Central memory CD8-positive, alpha-beta T cell (primary cell): ENCODE data around the gene ZFPL1.
"Not testable (repeated sequence)": the region's sequence is repeated elsewhere in the genome, so short reads cannot be mapped to it uniquely, and the experiment has no call there.

Experiments
- ATAC-seq: fragments of 150-1000 bp; cut with Tn5 transposase; replicated peaks from 2 replicates; pipeline ENCODE4 v1.10.0; 2022; ENCODE audit warnings: mild to moderate bottlenecking, moderate FRiP score, moderate number of reproducible peaks; ENCODE audit not compliant: poor library complexity, severe bottlenecking; ENCODE audit errors: extremely low read depth
- DNase-seq, 2 donors: peaks; one replicate each; pipeline ENCODE4 v3.0.0; 2021; ENCODE audit warnings: low spot score in 2 of 2
- H3K27ac Mint-ChIP-seq: one replicate; pipeline ENCODE4 v1.8.0; 2022; ENCODE audit warnings: low read depth, mild to moderate bottlenecking, moderate library complexity, mixed read lengths
- H3K27me3 Mint-ChIP-seq: one replicate; pipeline ENCODE4 v1.8.0; 2022; ENCODE audit warnings: mixed read lengths
- H3K36me3 Mint-ChIP-seq: one replicate; pipeline ENCODE4 v1.8.0; 2022; ENCODE audit warnings: mild to moderate bottlenecking, moderate library complexity, mixed read lengths; ENCODE audit not compliant: insufficient read depth
- H3K4me1 Mint-ChIP-seq: one replicate; pipeline ENCODE4 v1.8.0; 2022; ENCODE audit warnings: mixed read lengths
- H3K4me3 Mint-ChIP-seq: one replicate; pipeline ENCODE4 v1.8.0; 2022; ENCODE audit warnings: mild to moderate bottlenecking, moderate library complexity, mixed read lengths
- H3K9me3 Mint-ChIP-seq: one replicate; pipeline ENCODE4 v1.8.0; 2022; ENCODE audit warnings: mixed read lengths

ZFPL1 gene

DNA sequence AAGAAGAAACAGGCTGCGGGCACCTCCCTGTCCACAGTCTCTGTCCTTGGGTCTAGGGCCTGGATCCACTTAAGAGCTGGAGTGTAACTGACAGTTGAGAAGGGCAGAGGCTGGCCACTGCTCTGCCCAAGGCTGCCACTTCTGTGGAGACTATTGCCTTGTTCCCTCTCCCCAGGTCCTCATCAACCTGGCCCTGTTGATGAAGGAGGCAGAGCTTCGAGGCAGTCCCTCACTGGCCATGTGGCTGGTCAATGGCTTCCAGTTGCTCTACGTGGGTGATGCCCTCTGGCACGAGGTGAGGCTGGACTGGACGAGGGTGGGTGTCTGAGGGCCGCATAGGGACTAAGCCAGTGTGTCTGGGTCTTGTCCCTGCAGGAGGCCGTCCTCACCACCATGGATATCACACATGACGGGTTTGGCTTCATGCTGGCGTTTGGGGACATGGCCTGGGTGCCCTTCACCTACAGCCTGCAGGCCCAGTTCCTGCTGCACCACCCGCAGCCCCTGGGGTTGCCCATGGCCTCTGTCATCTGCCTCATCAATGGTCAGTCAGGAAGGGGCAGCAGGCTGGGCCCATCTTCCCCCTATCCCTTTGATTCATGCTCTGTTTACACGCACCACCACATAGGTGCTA, 30.6 kb downstream of the ZFPL1 start:
- no peaks in the 10 kb centered on the region for H3K27me3 Mint-ChIP-seq
- no peaks in the 10 kb centered on the region for H3K9me3 Mint-ChIP-seq
- DNase-seq (no peak), ATAC-seq (no peak)
- no peak overlapping the region for H3K27ac Mint-ChIP-seq
- H3K4me1 Mint-ChIP-seq, result peaks cover 41% of the 10 kb centered on the region
- H3K36me3 Mint-ChIP-seq, result peaks cover 38% of the 10 kb centered on the region
- H3K4me3 Mint-ChIP-seq, result peak overlapping the region; percentile 95

GRCh38 chr11:65115361-65116082, 31.5 kb downstream of the ZFPL1 start:
- DNase-seq, result no peak
- Mint-ChIP-seq H3K36me3 (peaks cover 40% of the 10 kb centered on the region), H3K4me3 (peak overlapping the region; percentile 40), H3K27me3 (no peaks in the 10 kb centered on the region), H3K4me1 (peaks cover 35% of the 10 kb centered on the region), H3K27ac (peak overlapping the region; percentile 53), H3K9me3 (no peaks in the 10 kb centered on the region)
- no peak for ATAC-seq

GRCh38 chr11:65116370-65117205, 32.6 kb downstream of the ZFPL1 start:
- no peaks in the 10 kb centered on the region for H3K9me3 Mint-ChIP-seq
- peak overlapping the region; percentile 82 for H3K27ac Mint-ChIP-seq
- H3K4me1 Mint-ChIP-seq, result peaks cover 31% of the 10 kb centered on the region
- peak overlapping the region; percentile 83 for H3K4me3 Mint-ChIP-seq
- DNase-seq (peak; percentile 46 to 57), ATAC-seq (peak; percentile 20)
- peaks cover 45% of the 10 kb centered on the region for H3K36me3 Mint-ChIP-seq
- H3K27me3 Mint-ChIP-seq, result no peaks in the 10 kb centered on the region

DNA sequence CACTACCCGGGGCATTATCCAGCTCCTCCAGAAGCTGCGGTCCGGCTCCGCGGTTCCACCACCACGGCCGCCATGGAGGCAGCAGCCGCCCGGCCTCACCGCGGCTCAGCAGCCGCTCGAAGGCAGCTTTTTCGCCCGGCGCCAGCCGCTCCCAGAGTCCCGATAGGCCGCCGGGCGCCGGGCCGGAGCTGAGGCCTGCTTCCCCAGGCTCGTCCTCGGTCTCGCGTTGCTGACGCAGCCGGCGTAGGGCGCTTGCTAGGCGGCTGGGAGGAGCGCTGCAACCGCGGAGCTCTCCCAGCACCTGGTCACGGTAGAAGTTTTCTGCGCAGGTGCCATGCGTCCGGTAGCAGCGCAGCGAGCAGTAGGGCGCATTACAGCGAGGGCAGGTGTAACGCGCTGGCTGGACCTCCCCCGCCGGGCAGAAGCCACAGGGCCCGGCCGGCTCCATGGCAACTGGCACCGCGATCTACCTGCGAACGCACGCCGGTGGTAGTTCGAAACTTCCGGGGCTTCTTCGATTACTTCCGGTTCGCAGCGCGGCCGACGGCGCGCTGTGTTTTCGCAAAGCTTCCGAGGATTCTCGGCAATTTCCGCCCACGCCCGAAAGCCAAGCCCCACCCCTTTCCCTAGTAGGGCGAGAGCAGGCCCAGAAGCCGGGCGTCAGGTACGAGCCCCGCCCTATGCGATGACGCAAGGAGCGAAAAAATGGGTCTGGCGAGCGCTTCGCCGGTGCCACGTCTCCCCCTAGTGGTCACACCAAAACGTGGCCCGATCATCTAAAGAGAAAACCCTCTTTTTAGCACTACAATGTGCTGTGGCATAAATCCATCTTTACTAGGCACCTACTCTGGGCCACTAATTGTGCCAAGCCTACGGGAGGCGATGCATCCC, 33.4 kb downstream of the ZFPL1 start, which contains the start of gene ZNHIT2:
Gene ZNHIT2 (minus strand): TSS at position 496 of the 891 bp plus-strand sequence. CDS start 48 bp downstream, at position 448.
- no peaks in the 10 kb centered on the region for H3K9me3 Mint-ChIP-seq
- ATAC-seq (peak; percentile 57), DNase-seq (peak; percentile 99 to 100)
- H3K36me3 Mint-ChIP-seq, result peaks cover 48% of the 10 kb centered on the region
- peak within 1 kb of the TSS; percentile 82 for H3K27ac Mint-ChIP-seq
- H3K4me1 Mint-ChIP-seq, result peaks cover 33% of the 10 kb centered on the region
- peak within 1 kb of the TSS; percentile 83 for H3K4me3 Mint-ChIP-seq
- H3K27me3 Mint-ChIP-seq, result no peaks in the 10 kb centered on the region

- no peak for ATAC-seq
- Mint-ChIP-seq H3K36me3 (peaks cover 45% of the 10 kb centered on the region), H3K4me1 (peaks cover 28% of the 10 kb centered on the region), H3K27me3 (no peaks in the 10 kb centered on the region), H3K4me3 (peak overlapping the region; percentile 83), H3K9me3 (no peaks in the 10 kb centered on the region), H3K27ac (peak overlapping the region; percentile 82)
- no peak for DNase-seq
These were observed 34.2 kb downstream of the ZFPL1 start for GRCh38 chr11:65118097-65118837.

DNA sequence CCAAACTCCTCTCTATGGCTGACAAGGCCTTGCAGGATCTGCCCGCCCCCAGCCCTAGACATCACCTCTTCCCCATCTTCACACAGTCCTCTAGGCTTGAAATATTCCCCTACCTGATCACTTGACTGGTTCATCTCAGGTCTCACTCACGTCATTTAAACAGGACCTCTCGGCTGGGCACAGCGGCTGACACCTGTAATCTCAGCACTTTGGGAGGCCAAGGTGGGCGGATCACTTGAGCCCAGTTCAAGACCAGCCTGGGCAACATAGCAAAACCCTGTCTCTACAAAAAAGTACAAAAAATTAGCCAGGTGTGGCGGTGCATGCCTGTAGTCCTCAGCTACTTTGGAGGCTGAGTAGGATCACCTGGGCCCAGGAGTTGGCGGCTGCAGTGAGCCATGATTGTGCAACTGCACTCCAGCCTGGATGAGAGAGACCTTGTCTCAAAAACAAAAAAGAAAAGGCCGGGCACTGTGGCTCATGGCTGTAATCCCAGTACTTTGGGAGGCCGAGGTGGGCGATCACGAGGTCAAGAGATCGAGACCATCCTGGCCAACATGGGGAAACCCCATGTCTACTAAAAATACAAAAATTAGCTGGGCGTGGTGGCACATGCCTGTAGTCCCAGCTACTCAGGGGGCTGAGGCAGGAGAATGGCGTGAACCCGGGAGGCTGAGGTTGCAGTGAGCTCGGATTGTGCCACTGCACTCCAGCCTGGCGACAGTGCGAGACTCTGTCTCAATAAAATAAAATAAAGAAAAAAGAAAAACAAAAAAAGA, 35.1 kb downstream of the ZFPL1 start:
- not testable (repeated sequence) for DNase-seq, H3K27me3 Mint-ChIP-seq, H3K4me3 Mint-ChIP-seq, ATAC-seq, H3K9me3 Mint-ChIP-seq
- Mint-ChIP-seq H3K27ac (peak overlapping the region; percentile 81), H3K36me3 (peaks cover 45% of the 10 kb centered on the region), H3K4me1 (peaks cover 24% of the 10 kb centered on the region)

- Mint-ChIP-seq H3K27me3 (no peaks in the 10 kb centered on the region), H3K27ac (no peak overlapping the region), H3K9me3 (no peaks in the 10 kb centered on the region), H3K4me3 (no peak overlapping the region), H3K36me3 (peaks cover 43% of the 10 kb centered on the region), H3K4me1 (peaks cover 24% of the 10 kb centered on the region)
- ATAC-seq (no peak), DNase-seq (no peak)
These were observed 35.6 kb downstream of the ZFPL1 start for GRCh38 chr11:65119670-65119995.

- ATAC-seq, result no peak
- peak overlapping the region; percentile 99 for H3K27ac Mint-ChIP-seq
- peaks cover 51% of the 10 kb centered on the region for H3K36me3 Mint-ChIP-seq
- no peak for DNase-seq
- H3K9me3 Mint-ChIP-seq, result no peaks in the 10 kb centered on the region
- H3K4me1 Mint-ChIP-seq, result peaks cover 24% of the 10 kb centered on the region
- no peaks in the 10 kb centered on the region for H3K27me3 Mint-ChIP-seq
- H3K4me3 Mint-ChIP-seq, result peak overlapping the region; percentile 96
These were observed 36.8 kb downstream of the ZFPL1 start for GRCh38 chr11:65120831-65121230.

- ATAC-seq (no peak), DNase-seq (no peak)
- H3K9me3 Mint-ChIP-seq, result no peaks in the 10 kb centered on the region
- H3K36me3 Mint-ChIP-seq, result peaks cover 57% of the 10 kb centered on the region
- peaks cover 24% of the 10 kb centered on the region for H3K4me1 Mint-ChIP-seq
- peak overlapping the region; percentile 96 for H3K4me3 Mint-ChIP-seq
- no peaks in the 10 kb centered on the region for H3K27me3 Mint-ChIP-seq
- H3K27ac Mint-ChIP-seq, result peak overlapping the region; percentile 99
These were observed 37.4 kb downstream of the ZFPL1 start for GRCh38 chr11:65121447-65121864.

GRCh38 chr11:65121865-65122696, 38.1 kb downstream of the ZFPL1 start, which contains the start of the genes FAU and MRPL49:
Gene FAU, minus strand, starts transcription at chr11:65122134. Its CDS starts 321 bp downstream, at chr11:65121813.
Gene MRPL49, plus strand, starts transcription at chr11:65122321. Its CDS starts 26 bp downstream, at chr11:65122347.
- DNase-seq (peak; percentile 93 to 98), ATAC-seq (peak; percentile 86)
- no peaks in the 10 kb centered on the region for H3K9me3 Mint-ChIP-seq
- H3K27me3 Mint-ChIP-seq, result no peaks in the 10 kb centered on the region
- peak within 1 kb of the TSS; percentile 96 for H3K4me3 Mint-ChIP-seq
- peaks cover 24% of the 10 kb centered on the region for H3K4me1 Mint-ChIP-seq
- H3K36me3 Mint-ChIP-seq, result peaks cover 55% of the 10 kb centered on the region
- H3K27ac Mint-ChIP-seq, result peak within 1 kb of the TSS; percentile 99
